RPMI7951 (cell line): ENCODE data around the gene TAF3. TPM values are rescaled to one million over a fixed set of nuclear protein-coding genes. Genes with fewer than 3 reads are reported as not detected.
"Not testable (repeated sequence)": the region's sequence is repeated elsewhere in the genome, so short reads cannot be mapped to it uniquely, and the experiment has no call there.

Source experiments
- DNase-seq: peaks from one replicate; pipeline ENCODE4 v3.0.0-alpha.2; 2012; ENCODE audit warnings: low read depth
- total RNA-seq: library from RNA; depleted of rRNA; stranded (reverse); fragments of >200 nt; shearing (Covaris generic); gene quantifications from 2 replicates; pipeline ENCODE4 v1.2.3, GENCODE V29; 2014

Gene TAF3
- total RNA-seq, 1 experiment from 2014 or later = 2.5 TPM

- DNase-seq = no peak
Measured at GRCh38 chr10:7969623-7970022, 151.3 kb downstream of the TAF3 start.

- DNase-seq = peak; percentile 6
Measured at GRCh38 chr10:7971949-7972348, 153.6 kb downstream of the TAF3 start.

DNA sequence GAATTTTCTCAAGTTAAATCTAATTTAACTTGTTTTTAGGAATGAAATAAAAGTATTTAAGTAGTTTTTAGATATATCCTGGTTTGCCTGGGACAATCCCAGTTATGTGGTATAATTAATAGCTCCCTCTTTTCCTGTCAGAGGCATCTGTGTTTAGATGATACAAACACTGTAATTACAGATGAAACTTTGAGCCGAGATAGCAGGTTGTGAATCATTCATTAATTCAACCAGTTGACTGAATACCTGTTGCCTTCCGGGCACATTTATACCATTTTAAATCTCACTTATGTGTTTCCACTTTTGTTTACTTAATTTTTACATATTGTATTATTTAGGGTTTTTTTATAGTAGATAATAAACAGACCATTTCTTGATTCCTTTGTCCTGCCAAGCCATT is 154.1 kb downstream of the TAF3 start:
- no peak for DNase-seq

DNA sequence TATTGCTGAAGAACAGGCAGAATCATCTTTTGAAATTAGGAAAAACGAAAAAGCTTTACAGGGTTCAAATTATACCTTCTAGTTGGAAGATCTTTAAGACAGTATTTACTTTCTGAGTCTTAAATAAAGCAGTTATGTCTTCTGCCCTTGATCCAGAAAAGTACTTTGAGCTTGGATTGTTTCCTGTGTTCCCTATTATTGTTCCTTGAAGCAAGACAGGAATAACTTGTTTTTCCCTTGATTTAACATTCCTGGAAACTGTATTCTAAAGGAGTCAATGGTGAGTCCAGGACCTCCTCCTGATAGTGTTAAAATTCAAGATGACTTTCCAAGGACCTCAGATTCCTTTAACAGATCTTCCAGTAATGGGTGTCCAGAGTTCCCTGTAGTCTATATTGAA is 161.9 kb downstream of the TAF3 start:
- no peak for DNase-seq

DNA sequence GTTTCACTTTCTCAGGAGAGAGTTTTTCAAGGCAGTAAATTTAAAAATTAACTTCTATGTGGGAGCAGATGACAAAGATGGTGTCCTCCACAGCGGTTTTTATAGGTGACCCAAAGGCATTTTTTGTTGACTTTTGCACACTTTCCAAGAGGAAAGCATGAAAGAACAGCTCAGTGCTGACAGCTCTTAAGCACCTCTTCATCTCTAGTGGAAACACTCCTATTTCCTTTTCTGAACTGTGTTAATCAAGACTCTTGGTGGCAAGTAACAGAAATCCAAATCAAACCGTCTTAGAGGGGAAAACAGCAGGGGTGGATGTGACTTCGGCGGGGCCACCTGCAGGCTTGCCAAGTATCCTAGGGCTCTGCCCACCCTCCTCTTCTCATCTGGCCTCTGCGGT is 164.4 kb downstream of the TAF3 start:
- DNase-seq = no peak

DNA sequence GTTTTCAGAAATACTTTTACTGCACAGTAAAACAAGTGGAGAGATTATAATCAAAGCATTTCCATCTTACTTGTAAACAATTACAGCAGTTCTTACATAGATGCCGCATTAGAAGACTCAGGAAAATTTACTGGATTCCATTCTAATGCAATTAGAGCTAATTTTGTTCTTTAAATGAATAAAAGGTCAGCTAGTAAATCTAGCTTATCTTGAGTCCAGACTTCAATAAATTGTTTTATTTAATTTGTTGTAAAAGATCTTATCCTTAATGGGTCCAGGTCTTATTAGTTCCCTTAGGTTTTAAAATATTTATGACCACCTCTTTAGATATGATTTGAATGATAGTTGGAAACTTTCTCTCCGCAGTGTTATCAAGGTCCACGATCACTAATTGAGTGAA is 166.0 kb downstream of the TAF3 start:
- DNase-seq = no peak

- DNase-seq = no peak
Measured at GRCh38 chr10:7984896-7985295, 166.6 kb downstream of the TAF3 start.

GRCh38 chr10:7986851-7987250 is 168.5 kb downstream of the TAF3 start:
- DNase-seq = no peak

DNA sequence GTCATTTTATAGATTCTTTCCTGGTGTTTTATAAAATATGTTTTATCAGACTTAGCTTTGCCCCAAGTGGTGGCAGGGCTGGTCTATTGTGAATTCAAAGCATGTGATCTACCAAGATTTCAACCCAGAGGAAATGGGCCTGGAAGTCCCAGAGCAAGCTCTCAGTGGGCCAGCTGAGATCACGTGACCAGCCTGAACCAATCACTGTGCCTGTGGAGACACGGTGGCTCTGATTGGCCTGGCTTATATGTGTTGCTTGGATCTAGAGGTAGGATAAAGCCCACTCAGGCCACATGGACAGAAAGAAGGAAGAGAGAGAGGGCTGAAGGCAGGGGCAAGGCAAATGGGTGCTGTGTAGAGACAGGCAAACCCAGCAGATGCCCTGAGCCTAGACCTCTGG is 170.7 kb downstream of the TAF3 start:
- no peak for DNase-seq

DNA sequence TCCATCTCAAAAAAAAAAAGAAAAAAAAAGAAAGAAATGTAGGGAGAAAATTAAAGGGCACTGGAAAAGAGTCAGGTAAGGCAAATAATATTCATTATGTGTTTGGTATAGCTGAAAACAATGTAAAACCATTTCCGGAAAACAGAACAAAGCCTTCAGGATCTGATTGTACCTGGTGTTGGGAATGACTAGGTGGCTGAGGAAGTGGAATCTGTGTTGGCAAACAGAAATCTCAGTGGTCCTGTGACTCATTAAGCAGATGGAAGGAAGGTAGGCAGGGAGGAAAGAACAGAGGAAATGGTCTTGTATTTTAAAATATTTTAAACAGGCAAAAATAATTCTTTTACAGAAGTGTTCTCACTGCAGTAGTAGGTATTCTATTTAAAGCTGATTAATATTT is 180.5 kb downstream of the TAF3 start:
- no peak for DNase-seq

GRCh38 chr10:8004469-8005000 is 186.2 kb downstream of the TAF3 start:
- DNase-seq = no peak

- no peak for DNase-seq
Measured at GRCh38 chr10:8006274-8006999, 188.1 kb downstream of the TAF3 start.

DNA sequence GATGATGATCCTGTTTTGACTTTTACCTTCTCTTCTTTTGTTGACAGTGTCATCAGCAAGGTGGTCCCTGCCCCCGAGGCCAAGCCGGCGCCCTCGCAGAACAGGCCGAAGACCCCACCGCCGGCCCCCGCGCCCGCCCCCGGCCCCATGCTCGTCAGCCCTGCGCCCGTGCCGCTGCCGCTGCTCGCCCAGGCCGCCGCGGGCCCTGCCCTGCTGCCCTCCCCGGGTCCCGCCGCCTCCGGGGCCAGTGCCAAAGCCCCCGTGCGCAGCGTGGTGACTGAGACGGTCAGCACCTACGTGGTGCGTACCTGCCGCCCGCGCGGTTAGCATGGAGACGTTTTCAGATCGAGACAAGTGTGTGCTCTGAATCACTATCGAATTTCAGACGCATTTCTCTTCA is 190.7 kb downstream of the TAF3 start:
- DNase-seq = no peak

DNA sequence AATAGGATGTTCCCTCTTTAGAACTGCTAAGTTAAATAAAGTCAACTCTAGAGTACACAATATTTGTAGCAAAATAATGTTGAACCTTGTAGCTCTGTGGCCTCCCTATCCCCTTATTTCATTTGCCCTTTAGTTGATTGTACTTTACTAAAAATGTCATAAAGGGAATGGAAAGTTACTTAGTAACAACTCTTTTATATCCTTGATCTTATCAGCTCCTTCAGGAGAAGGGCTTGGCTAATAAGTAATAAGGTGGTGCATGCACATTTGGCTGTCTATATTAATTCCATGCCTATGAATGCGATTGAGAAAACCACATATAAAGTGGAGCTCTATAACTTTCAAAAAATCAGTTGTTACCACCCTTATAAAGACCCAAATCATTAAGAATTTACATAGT is 194.7 kb downstream of the TAF3 start:
- no peak for DNase-seq

DNA sequence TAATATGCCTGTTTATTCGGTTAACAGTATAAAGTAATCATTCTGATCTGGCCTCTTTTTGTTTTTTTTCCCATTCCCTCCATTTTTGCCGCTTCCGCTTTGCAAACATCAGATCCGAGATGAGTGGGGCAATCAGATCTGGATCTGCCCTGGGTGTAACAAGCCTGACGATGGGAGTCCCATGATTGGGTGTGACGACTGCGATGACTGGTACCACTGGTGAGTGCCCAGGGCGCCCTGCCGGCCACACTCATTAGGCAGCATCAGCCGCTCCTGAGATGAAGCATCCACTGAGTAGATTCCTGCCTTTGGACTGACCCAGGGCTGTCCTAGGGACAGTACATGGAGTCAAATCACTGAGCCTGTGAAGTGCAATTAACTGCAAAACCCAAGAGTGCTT is 195.3 kb downstream of the TAF3 start:
- DNase-seq = no peak

- DNase-seq = no peak
Measured at GRCh38 chr10:8014649-8015048, 196.3 kb downstream of the TAF3 start.

- DNase-seq = no peak
Measured at GRCh38 chr10:8017277-8017676, 199.0 kb downstream of the TAF3 start.

GRCh38 chr10:8023321-8023720 is 205.0 kb downstream of the TAF3 start:
- DNase-seq = no peak

GRCh38 chr10:8023851-8024250 is 205.5 kb downstream of the TAF3 start:
- DNase-seq = no peak

GRCh38 chr10:8026349-8027259 is 208.3 kb downstream of the TAF3 start:
- no peak for DNase-seq

- DNase-seq = not testable (repeated sequence)
Measured at GRCh38 chr10:8031211-8031610, 212.9 kb downstream of the TAF3 start.

DNA sequence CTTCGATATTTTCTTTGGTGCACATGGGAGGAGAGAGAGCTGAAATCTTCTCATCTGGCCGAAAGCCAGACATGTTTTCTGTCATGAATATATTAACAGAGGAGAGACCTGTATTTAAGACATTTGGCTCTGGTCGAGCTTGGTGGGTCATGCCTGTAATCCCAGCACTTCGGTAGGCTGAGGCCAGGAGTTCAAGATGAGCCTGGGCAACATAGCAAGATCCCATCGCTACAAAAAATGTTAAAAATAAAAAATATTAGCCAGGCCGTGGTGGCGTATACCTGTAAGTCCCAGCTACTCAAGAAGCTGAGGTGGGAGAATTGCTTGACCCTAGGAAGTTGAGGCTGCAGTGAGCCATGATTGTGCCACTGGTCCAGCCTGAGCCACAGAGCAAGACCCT is 214.3 kb downstream of the TAF3 start:
- DNase-seq = no peak
